ENCODE data around the gene KSR1.

The KSR1 gene

DNA sequence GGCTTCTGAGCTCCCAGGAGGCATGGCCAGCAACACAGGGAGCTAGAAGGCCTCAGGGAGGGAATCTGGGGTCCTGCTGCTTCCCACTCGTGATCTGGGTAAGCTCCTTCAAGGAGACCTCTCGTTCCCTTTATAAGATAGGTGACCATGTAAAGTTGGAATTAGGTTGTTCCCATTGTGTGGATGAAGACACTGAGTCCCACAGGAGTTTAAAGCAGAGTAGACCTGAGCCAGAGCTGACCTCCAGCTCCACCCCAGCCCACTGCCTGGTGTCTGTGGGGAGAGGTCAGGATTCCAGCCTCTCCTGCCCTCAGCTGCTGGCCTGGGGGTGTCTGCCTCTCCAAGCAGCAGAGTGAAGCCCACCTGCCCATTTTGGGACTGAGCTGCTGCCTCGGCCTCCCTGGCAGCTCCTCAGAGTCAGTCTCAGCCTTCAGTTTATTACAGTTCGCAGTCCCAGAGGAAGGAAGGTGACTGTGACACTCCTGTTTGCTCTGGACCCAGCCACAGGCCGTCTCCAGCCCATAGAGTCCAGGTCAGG lies 141.6 kb downstream of the KSR1 start:
- no peak for FAIRE-seq

- FAIRE-seq: no peak
Observed at GRCh38 chr17:27598337-27599050, 142.2 kb downstream of the KSR1 start.

DNA sequence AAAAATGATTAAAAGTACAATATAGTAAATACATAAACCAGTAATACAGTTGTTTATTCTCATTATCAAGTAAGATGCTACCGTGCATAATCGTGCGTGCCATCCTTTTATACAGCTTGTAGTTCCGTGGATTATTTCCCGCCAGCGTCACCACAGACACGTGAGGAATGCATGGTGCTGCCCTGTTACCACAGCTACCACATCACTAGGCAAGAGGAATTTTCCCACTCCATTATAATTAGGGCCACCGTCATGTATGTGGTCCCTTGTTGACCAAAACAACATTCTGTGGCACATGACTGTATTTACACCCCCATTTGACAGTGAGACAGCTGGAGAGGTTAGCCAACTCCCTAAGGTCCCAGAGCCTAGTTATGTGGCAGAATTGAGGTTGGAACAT lies 144.2 kb downstream of the KSR1 start:
- no peak for FAIRE-seq

- FAIRE-seq: peak; percentile 86
Observed at GRCh38 chr17:27601069-27601974, 145.1 kb downstream of the KSR1 start.

GRCh38 chr17:27601975-27602302 lies 145.7 kb downstream of the KSR1 start:
- no peak for FAIRE-seq

GRCh38 chr17:27602721-27603420 lies 146.6 kb downstream of the KSR1 start:
- no peak for FAIRE-seq

DNA sequence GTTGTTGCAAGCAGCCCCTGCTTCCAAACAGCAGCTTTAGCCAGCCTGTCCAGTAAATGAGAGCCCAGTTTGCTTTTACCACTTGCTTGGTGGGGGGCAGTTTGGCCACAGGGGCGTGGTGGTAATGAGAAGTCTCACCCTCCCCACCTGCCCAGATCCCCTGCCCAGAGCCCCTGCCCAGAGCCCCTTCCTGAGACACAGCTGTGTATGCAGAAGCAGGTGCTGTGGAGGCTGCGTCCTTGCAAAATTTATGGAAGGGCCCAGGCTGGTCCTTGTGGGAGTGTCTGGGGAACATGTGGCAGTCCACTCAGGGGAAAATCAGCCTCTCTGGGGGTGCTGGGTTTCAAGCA lies 147.1 kb downstream of the KSR1 start:
- FAIRE-seq: no peak

DNA sequence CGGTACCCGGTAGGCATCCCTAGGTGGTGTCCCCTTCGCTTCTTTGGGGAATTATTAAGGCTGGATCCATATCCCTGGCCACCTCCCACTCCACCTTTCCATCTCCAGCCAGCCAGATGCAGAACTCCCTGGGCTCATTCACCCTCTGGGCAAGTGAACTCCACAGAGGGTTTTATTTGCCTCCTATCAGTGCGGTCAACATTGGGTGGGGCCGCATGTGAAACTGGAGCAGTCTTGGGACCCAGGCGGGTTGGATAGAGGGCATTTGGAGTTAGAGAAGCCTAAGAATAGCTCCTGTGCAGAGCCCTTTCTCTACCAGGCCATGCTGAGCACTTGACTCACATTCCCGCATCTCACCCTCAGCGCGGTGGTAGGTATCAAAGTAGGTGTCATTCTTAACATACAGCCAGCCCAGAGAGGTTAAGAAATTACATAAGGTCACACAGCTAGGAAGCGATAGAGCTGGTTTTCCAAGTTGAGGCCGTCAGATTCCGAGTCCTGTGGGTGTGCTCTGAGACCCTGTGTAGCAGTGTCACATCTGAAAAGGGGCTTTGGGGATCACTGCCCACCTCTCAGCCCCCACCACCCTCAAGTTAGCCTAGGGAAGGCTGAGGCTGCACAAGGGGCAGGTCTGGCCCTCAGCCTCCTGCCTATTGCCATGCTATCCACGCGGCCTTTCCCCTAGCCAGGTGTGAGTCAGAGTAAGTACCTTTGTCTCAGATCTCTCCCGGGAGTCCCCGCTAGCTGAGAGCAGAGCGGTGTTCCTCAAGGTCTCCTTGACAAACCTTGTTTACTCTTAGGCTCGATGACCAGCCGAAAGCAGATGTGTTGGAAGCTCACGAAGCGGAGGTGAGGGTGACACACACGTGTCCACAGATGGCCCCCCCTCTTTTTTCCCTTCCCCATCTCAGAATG lies 147.9 kb downstream of the KSR1 start:
- no peak for FAIRE-seq

GRCh38 chr17:27605409-27605808 lies 149.2 kb downstream of the KSR1 start:
- no peak for FAIRE-seq

DNA sequence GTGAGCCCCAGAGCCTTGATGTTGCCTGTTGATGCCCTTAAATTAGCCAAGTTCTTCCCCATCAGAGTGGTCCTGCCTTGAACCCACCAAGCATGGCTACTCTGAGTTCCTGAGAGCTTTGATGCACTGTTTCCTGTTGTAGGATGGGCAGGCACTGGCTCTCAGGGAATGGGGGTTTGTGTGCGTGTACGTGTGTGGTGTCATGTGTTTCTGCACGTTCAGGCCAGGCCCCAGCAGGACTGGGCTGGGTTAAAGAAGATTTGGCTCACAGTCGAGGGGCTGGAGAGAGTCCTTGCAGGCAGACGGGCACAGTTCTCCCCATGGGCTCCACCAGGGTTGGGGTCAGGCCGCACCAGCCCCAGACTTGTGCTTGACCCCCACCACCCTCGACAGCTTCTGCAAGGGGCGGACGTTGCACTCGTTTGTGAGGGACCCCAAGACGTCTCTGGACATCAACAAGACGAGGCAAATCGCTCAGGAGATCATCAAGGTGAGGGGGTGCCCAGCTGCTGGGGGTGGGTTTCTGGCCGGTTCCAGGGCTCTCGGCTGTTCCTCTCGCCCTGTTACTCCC lies 151.4 kb downstream of the KSR1 start:
- no peak for FAIRE-seq

DNA sequence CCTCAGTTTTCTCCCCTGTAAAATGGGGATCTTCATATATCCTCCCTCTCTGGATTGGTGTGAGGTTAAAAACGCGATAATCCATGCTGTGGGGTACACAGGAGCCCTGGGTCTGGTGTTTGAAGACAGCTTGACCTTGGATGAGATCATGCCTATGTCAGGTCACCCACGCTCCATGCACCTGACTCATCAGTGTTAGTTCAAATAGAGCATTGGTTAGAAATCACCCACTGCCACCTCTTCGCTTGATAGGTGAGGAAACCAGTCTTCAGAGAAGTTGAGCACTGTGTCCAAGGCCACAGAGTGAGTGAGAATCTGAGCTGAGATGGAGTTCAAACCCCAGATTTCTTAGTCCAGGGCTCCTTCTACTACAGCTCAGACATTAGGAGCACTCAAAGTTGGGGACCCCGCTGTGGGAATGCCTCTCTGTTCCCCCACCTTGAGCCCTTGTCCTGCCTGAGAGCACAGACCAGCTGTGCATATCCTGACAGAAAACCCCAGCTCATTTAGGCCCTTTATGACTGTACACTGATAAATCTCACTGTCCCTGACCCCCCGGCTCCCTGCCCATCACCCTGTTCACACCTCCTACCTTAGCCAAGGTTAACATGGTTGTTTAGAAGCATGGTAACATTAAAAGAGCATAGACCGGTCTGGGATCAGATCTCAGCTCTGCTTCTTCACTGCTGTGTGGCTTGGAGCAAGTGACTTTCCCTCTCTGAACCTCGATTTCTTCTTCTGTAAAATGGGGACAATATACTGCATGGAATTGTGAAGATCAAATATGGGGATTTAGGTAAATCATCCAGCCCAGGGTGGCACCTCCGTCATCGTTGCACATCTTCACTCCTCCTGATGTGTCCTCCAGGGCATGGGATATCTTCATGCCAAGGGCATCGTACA lies 152.3 kb downstream of the KSR1 start:
- no peak for FAIRE-seq

GRCh38 chr17:27609611-27610303 lies 153.5 kb downstream of the KSR1 start:
- FAIRE-seq: no peak

- FAIRE-seq: no peak
Observed at GRCh38 chr17:27610304-27610677, 154.0 kb downstream of the KSR1 start.

DNA sequence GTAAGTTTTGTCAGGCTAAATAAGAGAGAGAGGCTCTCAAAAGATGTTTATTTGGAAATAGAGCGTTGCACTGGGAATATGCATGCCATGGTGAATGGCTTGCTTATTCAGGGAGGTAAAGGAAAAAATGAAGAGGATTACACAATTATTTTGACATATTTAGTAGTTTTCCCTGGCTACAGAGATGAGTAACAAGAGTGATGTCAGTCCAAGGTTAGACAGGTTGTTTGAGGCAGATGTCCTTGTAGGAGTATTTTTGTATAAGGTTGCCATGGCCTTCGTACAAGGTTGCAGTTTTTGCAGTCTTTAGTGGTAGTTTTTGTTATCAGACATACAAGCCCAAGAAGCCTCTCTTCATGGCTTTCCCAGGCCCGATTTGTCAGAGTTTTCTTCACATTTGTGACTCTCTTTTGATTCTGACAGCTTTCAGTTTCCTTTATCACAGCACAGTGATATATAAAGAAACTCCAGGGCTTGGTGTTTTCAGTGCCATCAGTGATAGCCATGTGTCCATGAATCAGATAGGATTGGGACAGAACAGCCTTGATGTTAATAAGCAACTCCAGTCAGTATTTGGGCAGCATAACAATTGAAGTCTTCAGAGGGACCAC lies 156.0 kb downstream of the KSR1 start:
- no peak for FAIRE-seq

DNA sequence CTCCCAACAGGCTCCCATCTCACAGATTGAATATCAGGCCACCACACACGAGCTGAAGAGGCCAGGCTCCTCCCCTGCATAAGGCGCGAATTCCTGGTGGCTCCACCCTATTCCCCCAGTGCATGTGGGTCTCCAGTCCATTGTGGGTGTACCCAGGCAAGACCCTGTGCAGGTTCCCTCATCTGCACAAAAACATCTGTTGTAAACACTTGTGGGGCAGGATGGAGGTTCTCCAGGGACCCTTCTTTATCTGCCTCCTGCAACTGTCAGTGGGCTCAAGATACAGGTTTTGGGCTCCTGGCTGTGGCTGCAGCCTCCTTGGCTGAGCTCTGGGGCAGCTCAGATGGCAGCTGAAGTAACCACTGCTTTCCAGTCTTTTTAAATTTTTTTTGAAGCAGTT lies 157.2 kb downstream of the KSR1 start:
- FAIRE-seq: no peak

DNA sequence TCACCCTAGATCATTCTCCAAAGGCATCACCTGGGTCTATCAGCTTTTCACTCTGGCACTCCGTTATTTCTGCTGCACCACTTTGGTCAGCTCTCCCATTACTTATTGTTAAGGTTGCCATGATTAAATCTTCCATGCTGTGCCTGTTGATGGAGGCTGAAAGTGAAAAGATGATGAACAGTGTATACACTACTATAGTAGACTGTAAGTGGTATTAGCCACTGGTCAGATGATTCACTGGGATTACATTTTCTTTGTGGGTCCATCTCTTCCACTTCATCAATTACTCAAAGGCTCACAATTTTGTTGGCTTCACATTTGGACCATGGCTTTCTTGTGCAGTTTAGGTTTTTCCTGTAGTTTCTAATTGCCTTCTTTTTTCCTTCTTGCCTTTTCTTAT lies 158.9 kb downstream of the KSR1 start:
- FAIRE-seq: no peak

GRCh38 chr17:27616414-27616813 lies 160.2 kb downstream of the KSR1 start:
- FAIRE-seq: no peak

DNA sequence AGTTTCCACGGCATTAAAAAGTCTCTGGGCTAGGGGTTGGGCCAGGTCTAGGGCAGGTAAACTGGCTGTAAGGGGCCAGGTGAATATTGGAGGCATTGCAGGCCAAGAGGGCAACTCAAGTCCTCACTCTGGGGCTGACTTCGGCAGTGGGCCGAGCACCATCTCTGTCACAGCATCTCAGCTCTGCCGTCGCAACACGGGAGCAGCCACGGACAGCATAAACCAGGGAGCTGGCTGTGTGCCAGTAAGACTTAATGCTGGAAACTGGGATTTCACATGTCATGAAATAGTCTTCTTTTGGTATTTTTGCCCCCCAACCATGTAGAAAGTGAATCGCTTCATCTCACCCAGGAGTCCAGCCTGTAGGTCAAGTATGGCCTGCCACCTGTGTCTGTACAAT lies 162.2 kb downstream of the KSR1 start:
- FAIRE-seq: no peak

DNA sequence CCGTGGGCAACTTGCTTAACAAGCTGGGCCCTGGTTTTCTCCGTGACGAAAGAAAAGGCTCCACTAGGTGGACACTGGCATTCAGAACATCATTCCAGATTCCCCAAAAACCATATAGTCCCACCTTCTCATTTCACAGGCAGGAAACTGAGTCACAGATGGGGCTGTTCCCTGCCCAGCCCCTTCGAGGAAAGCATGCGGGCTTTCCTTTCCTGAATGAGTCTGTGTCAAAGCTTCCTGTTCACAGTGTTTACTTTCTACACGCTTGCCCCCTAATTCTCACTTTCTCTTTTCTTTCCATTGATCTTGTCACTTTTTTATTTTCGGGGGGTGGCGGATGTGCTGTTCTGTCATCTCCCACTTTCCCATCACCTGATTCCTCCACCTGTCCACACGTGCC lies 164.5 kb downstream of the KSR1 start:
- no peak for FAIRE-seq

- no peak for FAIRE-seq
Observed at GRCh38 chr17:27621536-27621935, 165.3 kb downstream of the KSR1 start.

Measured in islet of Langerhans (tissue), 1 donor.